Measurements from ENCODE around the gene DUSP14. TPM values are rescaled to one million over a fixed set of nuclear protein-coding genes. Genes with fewer than 3 reads are reported as not detected.

The DUSP14 gene
- total and polyA plus RNA-seq, 9 donors: 6.3 to 17.1 (median 12.6) TPM

DNA sequence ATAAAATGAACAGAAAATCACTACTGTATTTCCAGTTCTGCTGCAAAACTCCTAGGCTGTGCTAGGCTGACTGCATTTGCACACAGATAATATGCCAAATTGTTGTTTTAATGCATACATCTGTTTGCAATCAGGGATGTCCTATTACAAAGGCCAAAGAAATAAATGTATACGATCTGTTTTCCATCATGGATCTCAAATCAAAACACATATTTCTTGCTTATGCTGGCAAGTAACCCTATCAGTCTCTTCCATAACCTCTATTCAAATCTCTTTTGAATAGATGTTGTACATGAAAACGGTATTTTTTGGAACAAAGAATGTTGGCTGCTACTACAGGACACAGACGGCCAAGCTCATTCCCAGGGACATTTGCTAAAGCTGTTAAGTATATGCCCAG is 56.6 kb downstream of the DUSP14 start:
- TF ChIP-seq POLR2A (IDR thresholded peaks at IDR 0.05) (no peak), EP300 (IDR thresholded peaks at IDR 0.05) (no peak)
- TF ChIP-seq, protein P1, sequence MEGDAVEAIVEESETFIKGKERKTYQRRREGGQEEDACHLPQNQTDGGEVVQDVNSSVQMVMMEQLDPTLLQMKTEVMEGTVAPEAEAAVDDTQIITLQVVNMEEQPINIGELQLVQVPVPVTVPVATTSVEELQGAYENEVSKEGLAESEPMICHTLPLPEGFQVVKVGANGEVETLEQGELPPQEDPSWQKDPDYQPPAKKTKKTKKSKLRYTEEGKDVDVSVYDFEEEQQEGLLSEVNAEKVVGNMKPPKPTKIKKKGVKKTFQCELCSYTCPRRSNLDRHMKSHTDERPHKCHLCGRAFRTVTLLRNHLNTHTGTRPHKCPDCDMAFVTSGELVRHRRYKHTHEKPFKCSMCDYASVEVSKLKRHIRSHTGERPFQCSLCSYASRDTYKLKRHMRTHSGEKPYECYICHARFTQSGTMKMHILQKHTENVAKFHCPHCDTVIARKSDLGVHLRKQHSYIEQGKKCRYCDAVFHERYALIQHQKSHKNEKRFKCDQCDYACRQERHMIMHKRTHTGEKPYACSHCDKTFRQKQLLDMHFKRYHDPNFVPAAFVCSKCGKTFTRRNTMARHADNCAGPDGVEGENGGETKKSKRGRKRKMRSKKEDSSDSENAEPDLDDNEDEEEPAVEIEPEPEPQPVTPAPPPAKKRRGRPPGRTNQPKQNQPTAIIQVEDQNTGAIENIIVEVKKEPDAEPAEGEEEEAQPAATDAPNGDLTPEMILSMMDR (IDR thresholded peaks at IDR 0.05): no peak
- WGBS, 3 donors: 25 to 41% (median 27%) methylated on average over 3 of the region's 3 CpGs
- peaks cover 3% of the 10 kb centered on the region for H3K4me1 ChIP-seq (ENCODE audit: insufficient read depth)
- no peak overlapping the region for H3K4me3 ChIP-seq
- H3K9me3 ChIP-seq: no peaks in the 10 kb centered on the region
- H3K27me3 ChIP-seq: no peaks in the 10 kb centered on the region
- no peak overlapping the region for H3K27ac ChIP-seq
- intact Hi-C loops (cut with DNase I): no loop called here
- no peak for DNase-seq
- H3K36me3 ChIP-seq: no peaks in the 10 kb centered on the region

DNA sequence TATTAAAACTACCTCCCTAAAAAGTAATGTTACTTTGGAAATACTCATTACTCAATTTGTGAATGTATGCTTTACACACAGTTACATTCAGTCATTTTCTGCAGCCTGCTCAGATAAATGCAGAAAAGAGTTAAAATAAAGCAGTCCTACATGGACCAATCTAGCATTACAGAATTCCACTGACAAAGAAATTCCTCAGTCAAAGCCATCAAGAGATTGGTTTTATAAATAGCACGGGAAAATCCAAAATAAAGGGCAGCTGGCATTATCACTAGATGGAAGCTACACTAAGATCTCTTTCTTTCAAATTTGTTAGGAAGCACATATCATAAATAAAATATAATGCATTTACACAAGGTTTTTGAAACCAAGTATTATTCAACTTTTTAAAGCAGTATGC is 58.3 kb downstream of the DUSP14 start:
- intact Hi-C loops (cut with DNase I): no loop called here
- WGBS, 3 donors: 5 to 16% (median 11%) methylated on average over 1 of the region's 1 CpG
- H3K36me3 ChIP-seq: no peaks in the 10 kb centered on the region
- H3K9me3 ChIP-seq: no peaks in the 10 kb centered on the region
- no peak overlapping the region for H3K27ac ChIP-seq
- no peak for TF ChIP-seq EP300 (IDR thresholded peaks at IDR 0.05)
- TF ChIP-seq, protein P1 (IDR thresholded peaks at IDR 0.05): no peak
- no peak overlapping the region for H3K4me3 ChIP-seq
- no peak for DNase-seq
- no peaks in the 10 kb centered on the region for H3K27me3 ChIP-seq
- peaks cover 3% of the 10 kb centered on the region for H3K4me1 ChIP-seq (ENCODE audit: insufficient read depth)

GRCh38 chr17:37551788-37552187 is 62.1 kb downstream of the DUSP14 start:
- 46 to 72% (median 47%) methylated on average over 3 of the region's 3 CpGs for WGBS, 3 donors
- H3K9me3 ChIP-seq: no peaks in the 10 kb centered on the region

GRCh38 chr17:37553401-37553966 is 63.8 kb downstream of the DUSP14 start:
- Histone ChIP-seq H3K27me3 (no peaks in the 10 kb centered on the region), H3K27ac (no peak overlapping the region), H3K4me1 (ENCODE audit: insufficient read depth) (peaks cover under 1% of the 10 kb centered on the region), H3K9me3 (no peaks in the 10 kb centered on the region), H3K36me3 (no peaks in the 10 kb centered on the region), H3K4me3 (no peak overlapping the region)
- no peak for DNase-seq
- no peak for TF ChIP-seq POLR2A (IDR thresholded peaks at IDR 0.05)
- TF ChIP-seq EP300 (IDR thresholded peaks at IDR 0.05): no peak
- TF ChIP-seq, protein P1 (IDR thresholded peaks at IDR 0.05): no peak
- intact Hi-C loops (cut with DNase I): no loop called here
- 92 to 95% (median 92%) methylated on average over 6 of the region's 6 CpGs for WGBS, 3 donors

More at GRCh38 chr17:37551788-37552187, 62.1 kb downstream of the DUSP14 start:
- Histone ChIP-seq H3K27me3 (no peaks in the 10 kb centered on the region), H3K27ac (no peak overlapping the region), H3K36me3 (no peaks in the 10 kb centered on the region), H3K4me1 (ENCODE audit: insufficient read depth) (peaks cover 2% of the 10 kb centered on the region), H3K4me3 (no peak overlapping the region)
- DNase-seq: no peak
- TF ChIP-seq EP300 (IDR thresholded peaks at IDR 0.05) (no peak), POLR2A (IDR thresholded peaks at IDR 0.05) (no peak)
- TF ChIP-seq, protein P1 (IDR thresholded peaks at IDR 0.05): no peak
- intact Hi-C loops (cut with DNase I): no loop called here
